CD14-positive monocyte (primary cell): ENCODE results near the gene WBP11. TPM values are rescaled to one million over a fixed set of nuclear protein-coding genes. Genes with fewer than 3 reads are reported as not detected.
"Not testable (repeated sequence)": the region's sequence is repeated elsewhere in the genome, so short reads cannot be mapped to it uniquely, and the experiment has no call there.

Experiments used
- DNase-seq, 3 donors: peaks; one replicate each; pipeline ENCODE4 v3.0.0-alpha.2; 2011 to 2022
- H2AFZ ChIP-seq: 2 replicates; pipeline ENCODE4 v1.6.0; 2012; ENCODE audit warnings: mild to moderate bottlenecking, low read depth, low read length, inconsistent platforms; ENCODE audit not compliant: insufficient read depth, poor library complexity, severe bottlenecking
- H3K27ac ChIP-seq, 2 donors: 1 replicate in 1 of 2; 2 replicates in 1 of 2; pipeline ENCODE4 v1.5.1; 2012 to 2013; ENCODE audit warnings: low read length in 2 of 2, control low read depth in 1 of 2, inconsistent platforms in 1 of 2, low read depth in 1 of 2, mild to moderate bottlenecking in 1 of 2
- H3K27me3 ChIP-seq, 2 donors: one replicate each; pipeline versions ENCODE4 v1.6.0 to v1.6.1; 2011 to 2013; ENCODE audit warnings: low read length in 2 of 2; ENCODE audit not compliant: control insufficient read depth in 2 of 2, insufficient read depth in 2 of 2
- H3K36me3 ChIP-seq, 2 donors: replicated peaks in 1 of 2; 1 replicate in 1 of 2; 2 replicates in 1 of 2; pipeline versions ENCODE4 v1.5.1 to v1.6.1; 2012 to 2013; ENCODE audit warnings: low read length in 2 of 2, control low read depth in 1 of 2, inconsistent platforms in 1 of 2, mild to moderate bottlenecking in 1 of 2; ENCODE audit not compliant: insufficient read depth in 2 of 2, control insufficient read depth in 1 of 2
- H3K4me1 ChIP-seq, 2 donors: 1 replicate in 1 of 2; 2 replicates in 1 of 2; pipeline versions ENCODE4 v1.5.1 to v1.6.1; 2012 to 2013; ENCODE audit warnings: low read length in 2 of 2, control low read depth in 1 of 2, inconsistent platforms in 1 of 2, mild to moderate bottlenecking in 1 of 2, moderate library complexity in 1 of 2; ENCODE audit not compliant: insufficient read depth in 2 of 2, control insufficient read depth in 1 of 2
- H3K4me2 ChIP-seq: replicated peaks from 2 replicates; pipeline ENCODE3; 2012; ENCODE audit warnings: low read length, moderate library complexity, mild to moderate bottlenecking; ENCODE audit not compliant: poor library complexity, severe bottlenecking; ENCODE audit errors: extremely low read depth
- H3K4me3 ChIP-seq, 3 experiments: fragments of 200-600 bp in 1 of 3; sonication (generic) in 1 of 3; replicated peaks in 1 of 3; 1 replicate in 2 of 3; 2 replicates in 1 of 3; pipeline ENCODE4 v1.5.1; 2011 to 2013; ENCODE audit warnings: low read length in 3 of 3, mild to moderate bottlenecking in 3 of 3, control low read depth in 2 of 3, low read depth in 2 of 3, inconsistent platforms in 1 of 3, moderate library complexity in 1 of 3
- H3K79me2 ChIP-seq: 2 replicates; pipeline ENCODE4 v1.6.0; 2012; ENCODE audit warnings: mild to moderate bottlenecking, control low read depth, inconsistent platforms, low read length, moderate library complexity; ENCODE audit not compliant: insufficient read depth
- H3K9ac ChIP-seq: 2 replicates; pipeline ENCODE4 v1.6.0; 2017; ENCODE audit warnings: low read length, mild to moderate bottlenecking; ENCODE audit not compliant: insufficient read depth, poor library complexity, severe bottlenecking
- H3K9me3 ChIP-seq, 2 donors: replicated peaks in 1 of 2; 1 replicate in 1 of 2; 2 replicates in 1 of 2; pipeline versions ENCODE4 v1.5.1 to v1.6.1; 2012 to 2013; ENCODE audit warnings: low read length in 2 of 2, control low read depth in 1 of 2; ENCODE audit not compliant: control insufficient read depth in 1 of 2, insufficient read depth in 1 of 2
- H4K20me1 ChIP-seq: 2 replicates; pipeline ENCODE4 v1.6.0; 2012; ENCODE audit warnings: mild to moderate bottlenecking, low read length, control low read depth, moderate library complexity; ENCODE audit not compliant: insufficient read depth
- H3K27ac Mint-ChIP-seq, 7 donors: one replicate each; pipeline ENCODE4 v1.8.0; 2020; ENCODE audit warnings: mild to moderate bottlenecking in 7 of 7, mixed read lengths in 7 of 7, moderate library complexity in 6 of 7, inconsistent platforms in 2 of 7
- H3K27me3 Mint-ChIP-seq, 3 donors: one replicate each; pipeline ENCODE4 v1.8.0; 2021 to 2022; ENCODE audit warnings: low read depth in 3 of 3, mild to moderate bottlenecking in 3 of 3, mixed read lengths in 3 of 3, moderate library complexity in 3 of 3, inconsistent platforms in 1 of 3
- H3K36me3 Mint-ChIP-seq, 2 donors: one replicate each; pipeline ENCODE4 v1.8.0; 2020; ENCODE audit warnings: mixed read lengths in 2 of 2, inconsistent platforms in 1 of 2, mild to moderate bottlenecking in 1 of 2
- H3K4me1 Mint-ChIP-seq: one replicate; pipeline ENCODE4 v1.8.0; 2020; ENCODE audit warnings: mild to moderate bottlenecking, mixed read lengths
- H3K4me3 Mint-ChIP-seq, 2 donors: one replicate each; pipeline ENCODE4 v1.8.0; 2020; ENCODE audit warnings: mild to moderate bottlenecking in 2 of 2, mixed read lengths in 2 of 2, moderate library complexity in 1 of 2
- H3K9me3 Mint-ChIP-seq, 7 donors: one replicate each; pipeline ENCODE4 v1.8.0; 2020 to 2022; ENCODE audit warnings: mixed read lengths in 7 of 7, mild to moderate bottlenecking in 6 of 7, moderate library complexity in 6 of 7, inconsistent platforms in 2 of 7
- WGBS: methylation state at CpG from one replicate; pipeline ENCODE4 v1.1.5; 2013; ENCODE audit warnings: missing lambda C conversion rate; ENCODE audit not compliant: insufficient coverage; 5-methylcytosine and 5-hydroxymethylcytosine counted together
- intact Hi-C, 2 donors: fragments of 100-400 bp; cut with micrococcal nuclease; formaldehyde crosslinking; loops; one replicate each; pipeline versions ENCODE4 v1.15.0 to v1.15.1; 2023
- polyA plus RNA-seq, 3 donors: library from polyadenylated mRNA; depleted of rRNA in 1 of 3; unstranded in 2 of 3; stranded (reverse) in 1 of 3; fragments of 300-500 nt in 2 of 3; fragments of >200 nt in 1 of 3; fragmentation: Illumina TruSeq in 2 of 3; gene quantifications; 1 replicate in 2 of 3; 2 replicates in 1 of 3; pipeline ENCODE4 v1.2.3, GENCODE V29; 2012 to 2021
- TF ChIP-seq, protein P1 (sequence below): fragments of 200-600 bp; IDR thresholded peaks from one replicate; pipeline ENCODE4 v1.8.0; 2022; ENCODE audit warnings: antibody characterized with exemption, mild to moderate bottlenecking

Gene WBP11
- polyA plus RNA-seq, 3 donors = 20.5 to 46.2 (median 29.2) TPM

- H3K27ac ChIP-seq = no peak overlapping the region
- Mint-ChIP-seq H3K36me3 (peaks cover 20 to 24% of the 10 kb centered on the region in 2 donors), H3K4me3 (no peak overlapping the region), H3K27ac (no peak overlapping the region), H3K27me3 (no peaks in the 10 kb centered on the region), H3K4me1 (peaks cover 22% of the 10 kb centered on the region), H3K9me3 (peaks cover 1 to 16% (median 9%) of the 10 kb centered on the region in 7 donors)
- peaks cover 10% of the 10 kb centered on the region for H4K20me1 ChIP-seq
- peaks cover 4 to 7% of the 10 kb centered on the region in 2 donors for H3K9me3 ChIP-seq
- H3K4me3 ChIP-seq = no peak overlapping the region
- H3K36me3 ChIP-seq = peaks cover 0 to 8% of the 10 kb centered on the region in 2 donors
- no peak overlapping the region for H2AFZ ChIP-seq
- no CpG with 5 or more reads among the region's 2 CpGs for whole genome bisulfite sequencing
- no peak overlapping the region for H3K4me2 ChIP-seq
- TF ChIP-seq, protein P1, sequence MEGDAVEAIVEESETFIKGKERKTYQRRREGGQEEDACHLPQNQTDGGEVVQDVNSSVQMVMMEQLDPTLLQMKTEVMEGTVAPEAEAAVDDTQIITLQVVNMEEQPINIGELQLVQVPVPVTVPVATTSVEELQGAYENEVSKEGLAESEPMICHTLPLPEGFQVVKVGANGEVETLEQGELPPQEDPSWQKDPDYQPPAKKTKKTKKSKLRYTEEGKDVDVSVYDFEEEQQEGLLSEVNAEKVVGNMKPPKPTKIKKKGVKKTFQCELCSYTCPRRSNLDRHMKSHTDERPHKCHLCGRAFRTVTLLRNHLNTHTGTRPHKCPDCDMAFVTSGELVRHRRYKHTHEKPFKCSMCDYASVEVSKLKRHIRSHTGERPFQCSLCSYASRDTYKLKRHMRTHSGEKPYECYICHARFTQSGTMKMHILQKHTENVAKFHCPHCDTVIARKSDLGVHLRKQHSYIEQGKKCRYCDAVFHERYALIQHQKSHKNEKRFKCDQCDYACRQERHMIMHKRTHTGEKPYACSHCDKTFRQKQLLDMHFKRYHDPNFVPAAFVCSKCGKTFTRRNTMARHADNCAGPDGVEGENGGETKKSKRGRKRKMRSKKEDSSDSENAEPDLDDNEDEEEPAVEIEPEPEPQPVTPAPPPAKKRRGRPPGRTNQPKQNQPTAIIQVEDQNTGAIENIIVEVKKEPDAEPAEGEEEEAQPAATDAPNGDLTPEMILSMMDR = no peak
- intact Hi-C loops = loop anchor here in 1 of 2 donors (5.0 kb wide), 1 partner anchor 42 kb away; no protein-coding TSS in a partner anchor
- peaks cover 13 to 15% of the 10 kb centered on the region in 2 donors for H3K4me1 ChIP-seq
- H3K9ac ChIP-seq = no peak overlapping the region
- no peaks in the 10 kb centered on the region for H3K27me3 ChIP-seq
- DNase-seq = no peak
- peaks cover 32% of the 10 kb centered on the region for H3K79me2 ChIP-seq
These were observed 37.9 kb downstream of the WBP11 start for GRCh38 chr12:14765398-14765797.

GRCh38 chr12:14759711-14760280 lies 43.5 kb downstream of the WBP11 start:
- DNase-seq, H4K20me1 ChIP-seq, H3K4me1 Mint-ChIP-seq, H3K79me2 ChIP-seq, intact Hi-C loops, H3K27ac ChIP-seq, H2AFZ ChIP-seq, H3K36me3 ChIP-seq, H3K27me3 Mint-ChIP-seq, H3K27me3 ChIP-seq, H3K4me3 Mint-ChIP-seq, H3K4me3 ChIP-seq, H3K4me2 ChIP-seq, H3K4me1 ChIP-seq, H3K9ac ChIP-seq: not testable (repeated sequence)
- Mint-ChIP-seq H3K36me3 (peaks cover 17 to 21% of the 10 kb centered on the region in 2 donors), H3K27ac (peak overlapping the region in 1 of 7 donors; percentile 53), H3K9me3 (peaks cover 8 to 26% (median 20%) of the 10 kb centered on the region in 7 donors)
- H3K9me3 ChIP-seq = peaks cover 9 to 11% of the 10 kb centered on the region in 2 donors
- WGBS = 93% methylated on average over 3 of the region's 6 CpGs
